Breast epithelium (tissue), 4 donors: ENCODE data around the gene SPSB1. TPM values are rescaled to one million over a fixed set of nuclear protein-coding genes. Genes with fewer than 3 reads are reported as not detected.

Experiments
- DNase-seq, 2 donors: peaks; one replicate each; pipeline ENCODE4 v3.0.0-alpha.2; 2019; ENCODE audit warnings: low spot score in 2 of 2
- H3K27ac ChIP-seq, 2 donors: fragments of 200-600 bp; sonication (generic) in 1 of 2; one replicate each; pipeline ENCODE4 v1.5.1; 2016 to 2019; ENCODE audit warnings: mild to moderate bottlenecking in 1 of 2
- H3K27me3 ChIP-seq, 2 donors: fragments of 200-600 bp; sonication (generic) in 1 of 2; one replicate each; pipeline versions ENCODE4 v1.5.1 to v1.6.0; 2017 to 2019; ENCODE audit warnings: control low read depth in 1 of 2, mild to moderate bottlenecking in 1 of 2
- H3K36me3 ChIP-seq: fragments of 200-600 bp; one replicate; pipeline ENCODE4 v1.5.1; 2019
- H3K4me1 ChIP-seq, 2 donors: fragments of 200-600 bp; sonication (generic); one replicate each; pipeline ENCODE4 v1.5.1; 2016 to 2019; ENCODE audit warnings: control low read depth in 1 of 2
- H3K4me3 ChIP-seq, 3 donors: fragments of 200-600 bp; sonication (generic); 1 replicate in 2 of 3; 2 replicates in 1 of 3; pipeline ENCODE4 v1.5.1; 2016 to 2019; ENCODE audit warnings: mild to moderate bottlenecking in 3 of 3, moderate library complexity in 2 of 3
- H3K9me3 ChIP-seq, 2 donors: fragments of 200-600 bp; sonication (generic) in 1 of 2; one replicate each; pipeline ENCODE4 v1.5.1; 2016 to 2019; ENCODE audit warnings: control low read depth in 1 of 2
- CTCF ChIP-seq, 3 donors: fragments of 450-650 bp; IDR thresholded peaks; one replicate each; pipeline ENCODE4 v1.5.1; 2016 to 2017; ENCODE audit warnings: antibody characterized with exemption in 3 of 3, mild to moderate bottlenecking in 3 of 3, moderate library complexity in 3 of 3
- POLR2A ChIP-seq: fragments of 450-650 bp; IDR thresholded peaks from one replicate; pipeline ENCODE4 v1.6.1; 2016; ENCODE audit warnings: antibody characterized with exemption, mild to moderate bottlenecking, moderate library complexity
- POLR2AphosphoS5 ChIP-seq, 3 donors: sonication (generic); formaldehyde crosslinking; IDR thresholded peaks; one replicate each; pipeline ENCODE4 v1.6.1; 2017; ENCODE audit warnings: antibody characterized with exemption in 3 of 3
- intact Hi-C: fragments of 100-400 bp; cut with DNase I; formaldehyde crosslinking; loops from one replicate; pipeline ENCODE4 v1.15.1; 2023; ENCODE audit warnings: low total_unique reads
- total RNA-seq, 3 donors: library from RNA; depleted of rRNA; stranded (reverse); fragments of >200 nt; gene quantifications; one replicate each; pipeline ENCODE4 v1.1.0, GENCODE V29; 2016

SPSB1 gene
- total RNA-seq, 3 donors from 2014 or later, result 30.6 to 52.5 (median 34.4) TPM

GRCh38 chr1:9355503-9355902 lies 62.8 kb downstream of the SPSB1 start:
- no peak for DNase-seq
- H3K36me3 ChIP-seq, result no peaks in the 10 kb centered on the region
- no peaks in the 10 kb centered on the region for H3K27me3 ChIP-seq
- TF ChIP-seq POLR2A (no peak), CTCF (IDR thresholded peaks at IDR 0.05) (no peak), POLR2AphosphoS5 (IDR thresholded peaks at IDR 0.05) (no peak)
- intact Hi-C loops, result no loop called here
- H3K4me3 ChIP-seq, result no peak overlapping the region
- H3K4me1 ChIP-seq, result peaks cover 0 to 2% of the 10 kb centered on the region in 2 donors
- no peaks in the 10 kb centered on the region for H3K9me3 ChIP-seq
- no peak overlapping the region for H3K27ac ChIP-seq

GRCh38 chr1:9356021-9356420 lies 63.3 kb downstream of the SPSB1 start:
- TF ChIP-seq POLR2AphosphoS5 (IDR thresholded peaks at IDR 0.05) (no peak), POLR2A (no peak), CTCF (IDR thresholded peaks at IDR 0.05) (no peak)
- Histone ChIP-seq H3K4me1 (no peaks in the 10 kb centered on the region), H3K9me3 (no peaks in the 10 kb centered on the region), H3K36me3 (no peaks in the 10 kb centered on the region), H3K27me3 (no peaks in the 10 kb centered on the region), H3K27ac (no peak overlapping the region), H3K4me3 (no peak overlapping the region)
- no peak for DNase-seq
- intact Hi-C loops, result no loop called here

GRCh38 chr1:9356829-9357466 lies 64.3 kb downstream of the SPSB1 start:
- intact Hi-C loops, result no loop called here
- no peaks in the 10 kb centered on the region for H3K27me3 ChIP-seq
- no peak for TF ChIP-seq POLR2AphosphoS5 (IDR thresholded peaks at IDR 0.05)
- no peak for TF ChIP-seq POLR2A
- TF ChIP-seq CTCF (IDR thresholded peaks at IDR 0.05), result no peak
- no peak for DNase-seq
- no peaks in the 10 kb centered on the region for H3K36me3 ChIP-seq
- no peaks in the 10 kb centered on the region for H3K9me3 ChIP-seq
- H3K4me3 ChIP-seq, result no peak overlapping the region
- H3K27ac ChIP-seq, result no peak overlapping the region
- no peaks in the 10 kb centered on the region for H3K4me1 ChIP-seq

GRCh38 chr1:9357958-9358357 lies 65.3 kb downstream of the SPSB1 start:
- no peak overlapping the region for H3K27ac ChIP-seq
- H3K9me3 ChIP-seq, result no peaks in the 10 kb centered on the region
- no peak overlapping the region for H3K4me3 ChIP-seq
- DNase-seq, result no peak
- TF ChIP-seq POLR2AphosphoS5 (IDR thresholded peaks at IDR 0.05), result no peak
- TF ChIP-seq CTCF (IDR thresholded peaks at IDR 0.05), result no peak
- H3K36me3 ChIP-seq, result no peaks in the 10 kb centered on the region
- H3K4me1 ChIP-seq, result no peaks in the 10 kb centered on the region
- intact Hi-C loops, result no loop called here
- H3K27me3 ChIP-seq, result no peaks in the 10 kb centered on the region

GRCh38 chr1:9360371-9361064 lies 67.8 kb downstream of the SPSB1 start:
- TF ChIP-seq POLR2AphosphoS5 (IDR thresholded peaks at IDR 0.05) (no peak), POLR2A (no peak), CTCF (IDR thresholded peaks at IDR 0.05) (no peak)
- H3K4me3 ChIP-seq, result no peak overlapping the region
- no peak for DNase-seq
- intact Hi-C loops, result no loop called here
- no peaks in the 10 kb centered on the region for H3K36me3 ChIP-seq
- H3K4me1 ChIP-seq, result no peaks in the 10 kb centered on the region
- H3K27me3 ChIP-seq, result no peaks in the 10 kb centered on the region
- H3K9me3 ChIP-seq, result no peaks in the 10 kb centered on the region
- no peak overlapping the region for H3K27ac ChIP-seq
